Fibroblast of gingiva (primary cell): ENCODE data around the gene MGAT4B.
"Not testable (repeated sequence)": the region's sequence is repeated elsewhere in the genome, so short reads cannot be mapped to it uniquely, and the experiment has no call there.

ENCODE experiments used
- DNase-seq: peaks from one replicate; pipeline ENCODE4 v3.0.0-alpha.2; 2011; ENCODE audit warnings: low read depth

MGAT4B gene

GRCh38 chr5:179806250-179807048 lies at the start of gene MGAT4B:
MGAT4B (minus strand) TSS chr5:179806866; CDS start chr5:179806583, 283 bp downstream.
- peak; percentile 76 for DNase-seq

GRCh38 chr5:179854356-179854755 lies 47.7 kb upstream of the MGAT4B start:
- no peak for DNase-seq

GRCh38 chr5:179852993-179853547 lies 46.4 kb upstream of the MGAT4B start:
- DNase-seq: no peak

- no peak for DNase-seq
Observed at GRCh38 chr5:179841621-179842020, 35.0 kb upstream of the MGAT4B start.

GRCh38 chr5:179840766-179841165 lies 34.1 kb upstream of the MGAT4B start:
- no peak for DNase-seq

GRCh38 chr5:179840321-179840720 lies 33.7 kb upstream of the MGAT4B start:
- DNase-seq: no peak

- peak; percentile 81 for DNase-seq
Observed at GRCh38 chr5:179839328-179840256, 32.9 kb upstream of the MGAT4B start.

- DNase-seq: no peak
Observed at GRCh38 chr5:179837076-179838011, 30.7 kb upstream of the MGAT4B start.

- no peak for DNase-seq
Observed at GRCh38 chr5:179836225-179837019, 29.8 kb upstream of the MGAT4B start.

- DNase-seq: not testable (repeated sequence)
Observed at GRCh38 chr5:179834871-179835270, 28.2 kb upstream of the MGAT4B start.

- no peak for DNase-seq
Observed at GRCh38 chr5:179834120-179834519, 27.5 kb upstream of the MGAT4B start.

- DNase-seq: no peak
Observed at GRCh38 chr5:179833709-179834070, 27.0 kb upstream of the MGAT4B start.

- DNase-seq: no peak
Observed at GRCh38 chr5:179833056-179833708, 26.5 kb upstream of the MGAT4B start.

- no peak for DNase-seq
Observed at GRCh38 chr5:179832039-179832745, 25.5 kb upstream of the MGAT4B start.

- DNase-seq: no peak
Observed at GRCh38 chr5:179830818-179831468, 24.3 kb upstream of the MGAT4B start.

GRCh38 chr5:179829732-179830435 lies 23.2 kb upstream of the MGAT4B start:
- no peak for DNase-seq

GRCh38 chr5:179828756-179829421 lies 22.2 kb upstream of the MGAT4B start:
- no peak for DNase-seq

GRCh38 chr5:179827680-179828079 lies 21.0 kb upstream of the MGAT4B start:
- DNase-seq: peak; percentile 36
